Fibroblast of villous mesenchyme (primary cell): ENCODE results near the gene IL4R. TPM values are rescaled to one million over a fixed set of nuclear protein-coding genes. Genes with fewer than 3 reads are reported as not detected.
"Not testable (repeated sequence)": the region's sequence is repeated elsewhere in the genome, so short reads cannot be mapped to it uniquely, and the experiment has no call there.

Source experiments
- DNase-seq: peaks from one replicate; pipeline ENCODE4 v3.0.0-alpha.2; 2010; ENCODE audit warnings: low read depth
- H3K4me3 ChIP-seq: 2 replicates; pipeline ENCODE4 v1.5.1; 2011; ENCODE audit warnings: low read depth, mild to moderate bottlenecking, low read length
- total RNA-seq: library from RNA; depleted of rRNA; stranded (reverse); fragments of >200 nt; gene quantifications from 2 replicates; pipeline ENCODE4 v1.2.3, GENCODE V29; 2012
- TF ChIP-seq, protein P1 (sequence below): IDR thresholded peaks from 2 replicates; pipeline ENCODE4 v1.5.1; 2012; ENCODE audit warnings: low read depth, mild to moderate bottlenecking, low read length; ENCODE audit not compliant: insufficient read depth

IL4R gene
- total RNA-seq, 1 donor = 25.0 TPM

DNA sequence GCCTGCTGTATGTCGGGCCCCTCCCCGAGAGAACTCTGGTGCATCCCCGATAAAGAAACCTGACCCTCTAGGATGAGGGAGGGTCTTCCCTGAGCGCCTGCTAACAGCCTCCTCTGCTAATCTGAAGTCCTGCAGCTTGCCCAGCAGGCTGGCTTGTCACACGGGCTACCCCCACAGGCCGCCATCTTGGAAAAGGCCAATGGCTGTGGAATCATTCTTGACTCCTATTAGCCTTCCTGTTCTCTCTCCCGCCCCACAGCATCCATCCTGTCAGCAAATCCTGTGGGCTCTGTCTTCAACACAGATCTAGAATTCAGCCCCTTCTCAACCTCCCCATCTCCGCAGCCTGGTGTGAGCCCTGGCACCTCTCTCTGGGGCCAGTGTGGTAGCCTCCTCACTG, 12.0 kb downstream of the IL4R start:
- DNase-seq = no peak
- TF ChIP-seq, protein P1, sequence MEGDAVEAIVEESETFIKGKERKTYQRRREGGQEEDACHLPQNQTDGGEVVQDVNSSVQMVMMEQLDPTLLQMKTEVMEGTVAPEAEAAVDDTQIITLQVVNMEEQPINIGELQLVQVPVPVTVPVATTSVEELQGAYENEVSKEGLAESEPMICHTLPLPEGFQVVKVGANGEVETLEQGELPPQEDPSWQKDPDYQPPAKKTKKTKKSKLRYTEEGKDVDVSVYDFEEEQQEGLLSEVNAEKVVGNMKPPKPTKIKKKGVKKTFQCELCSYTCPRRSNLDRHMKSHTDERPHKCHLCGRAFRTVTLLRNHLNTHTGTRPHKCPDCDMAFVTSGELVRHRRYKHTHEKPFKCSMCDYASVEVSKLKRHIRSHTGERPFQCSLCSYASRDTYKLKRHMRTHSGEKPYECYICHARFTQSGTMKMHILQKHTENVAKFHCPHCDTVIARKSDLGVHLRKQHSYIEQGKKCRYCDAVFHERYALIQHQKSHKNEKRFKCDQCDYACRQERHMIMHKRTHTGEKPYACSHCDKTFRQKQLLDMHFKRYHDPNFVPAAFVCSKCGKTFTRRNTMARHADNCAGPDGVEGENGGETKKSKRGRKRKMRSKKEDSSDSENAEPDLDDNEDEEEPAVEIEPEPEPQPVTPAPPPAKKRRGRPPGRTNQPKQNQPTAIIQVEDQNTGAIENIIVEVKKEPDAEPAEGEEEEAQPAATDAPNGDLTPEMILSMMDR = no peak
- no peak overlapping the region for H3K4me3 ChIP-seq

DNA sequence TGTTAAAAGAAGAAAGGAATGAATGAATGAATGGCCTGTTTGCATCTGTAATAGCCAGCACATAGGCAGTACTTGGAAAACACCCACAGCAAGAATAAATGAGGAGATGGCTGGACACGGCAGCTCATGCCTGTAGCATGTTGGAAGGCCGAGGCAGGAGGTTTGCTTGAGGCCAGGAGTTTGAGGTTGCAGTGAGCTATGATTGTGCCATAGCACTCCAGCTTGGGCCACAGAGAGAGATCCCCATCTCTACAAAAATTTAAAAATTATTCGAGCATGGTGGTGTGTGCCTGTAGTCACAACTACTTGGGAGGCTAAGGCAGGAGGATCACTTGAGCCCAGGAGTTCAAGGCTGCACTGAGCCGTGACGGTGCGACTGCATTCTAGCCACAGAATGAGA, 12.5 kb downstream of the IL4R start:
- no peak for DNase-seq
- TF ChIP-seq, protein P1 = no peak
- no peak overlapping the region for H3K4me3 ChIP-seq

DNA sequence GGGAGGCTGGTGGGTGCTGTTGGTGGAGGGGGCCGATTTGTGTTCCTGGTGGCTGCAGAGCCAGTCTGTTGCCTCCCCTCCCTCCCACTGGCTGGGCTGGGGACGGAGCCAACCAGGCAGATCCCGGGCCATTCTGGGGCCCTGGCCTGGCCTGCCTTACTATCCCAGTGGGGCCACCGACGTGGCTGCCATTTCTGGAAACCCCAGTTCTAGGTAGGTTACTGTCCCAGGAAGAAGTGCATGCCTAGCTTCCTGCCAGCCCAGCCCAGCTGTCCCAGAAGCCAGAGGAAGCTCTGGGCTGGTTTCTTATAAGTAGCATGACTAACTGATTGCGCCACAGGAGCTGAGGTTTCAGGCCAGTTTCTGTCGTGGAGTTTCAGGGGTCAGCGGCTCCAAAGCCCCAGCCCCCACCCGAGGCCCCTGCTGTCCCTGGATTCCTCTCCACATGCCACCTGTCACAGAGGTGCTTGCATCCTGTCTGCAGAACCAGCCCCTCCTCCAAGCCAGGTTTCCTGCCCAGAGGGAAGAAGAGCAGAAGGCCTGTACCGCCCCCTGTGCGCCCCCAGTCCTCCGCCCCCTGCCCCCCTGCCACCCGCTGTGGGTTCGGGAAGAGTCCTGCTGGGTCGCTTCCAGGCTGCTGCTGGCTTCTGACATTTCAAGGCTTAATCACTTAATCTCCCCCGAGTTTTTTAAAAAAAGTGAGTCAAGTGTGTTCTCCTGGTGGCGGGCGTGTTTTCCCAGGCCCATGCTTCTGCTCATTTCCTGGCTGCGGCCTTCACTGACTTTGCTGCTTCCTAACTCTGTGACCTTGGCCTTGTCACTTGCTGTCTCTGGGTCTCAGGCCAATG, 13.2 kb downstream of the IL4R start:
- TF ChIP-seq, protein P1 = peak; percentile 7
- peak overlapping the region; percentile 18 for H3K4me3 ChIP-seq
- DNase-seq = peak; percentile 99

DNA sequence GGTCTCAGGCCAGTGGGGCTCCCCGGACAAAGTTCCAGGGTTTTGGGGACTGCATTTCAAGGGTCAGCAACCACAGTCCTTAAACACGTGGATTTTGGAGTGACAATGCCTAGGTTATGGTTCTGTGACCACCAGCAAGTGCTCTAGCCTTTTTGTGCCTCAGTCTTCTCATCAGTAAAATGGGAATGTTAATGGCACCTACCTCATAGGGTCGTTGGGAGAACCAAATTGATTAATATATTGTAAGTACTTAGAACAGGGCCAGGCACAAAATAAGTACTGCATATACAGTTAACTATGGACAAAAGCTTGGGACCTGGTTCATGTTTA, 13.8 kb downstream of the IL4R start:
- TF ChIP-seq, protein P1 = no peak
- no peak overlapping the region for H3K4me3 ChIP-seq
- DNase-seq = no peak

DNA sequence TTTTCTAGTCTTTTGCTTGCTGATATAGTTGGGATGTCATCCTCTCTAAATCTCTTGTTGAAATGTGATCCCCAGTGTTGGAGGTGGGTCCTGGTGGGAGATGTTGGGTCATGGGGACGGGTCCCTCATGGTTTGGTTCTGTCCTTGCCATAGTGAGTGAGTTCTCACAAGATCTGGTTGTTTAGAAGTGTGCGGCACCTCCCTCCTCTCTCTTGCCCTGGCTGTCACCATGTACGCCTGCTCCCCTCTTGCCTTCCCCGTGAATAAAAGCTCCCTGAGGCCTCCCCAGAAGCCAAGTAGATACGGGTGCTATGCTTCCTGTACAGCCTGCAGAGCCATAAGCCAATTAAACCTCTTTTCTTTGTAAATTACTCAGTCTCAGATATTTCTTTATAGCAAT, 15.2 kb downstream of the IL4R start:
- TF ChIP-seq, protein P1 = no peak
- no peak overlapping the region for H3K4me3 ChIP-seq
- no peak for DNase-seq

DNA sequence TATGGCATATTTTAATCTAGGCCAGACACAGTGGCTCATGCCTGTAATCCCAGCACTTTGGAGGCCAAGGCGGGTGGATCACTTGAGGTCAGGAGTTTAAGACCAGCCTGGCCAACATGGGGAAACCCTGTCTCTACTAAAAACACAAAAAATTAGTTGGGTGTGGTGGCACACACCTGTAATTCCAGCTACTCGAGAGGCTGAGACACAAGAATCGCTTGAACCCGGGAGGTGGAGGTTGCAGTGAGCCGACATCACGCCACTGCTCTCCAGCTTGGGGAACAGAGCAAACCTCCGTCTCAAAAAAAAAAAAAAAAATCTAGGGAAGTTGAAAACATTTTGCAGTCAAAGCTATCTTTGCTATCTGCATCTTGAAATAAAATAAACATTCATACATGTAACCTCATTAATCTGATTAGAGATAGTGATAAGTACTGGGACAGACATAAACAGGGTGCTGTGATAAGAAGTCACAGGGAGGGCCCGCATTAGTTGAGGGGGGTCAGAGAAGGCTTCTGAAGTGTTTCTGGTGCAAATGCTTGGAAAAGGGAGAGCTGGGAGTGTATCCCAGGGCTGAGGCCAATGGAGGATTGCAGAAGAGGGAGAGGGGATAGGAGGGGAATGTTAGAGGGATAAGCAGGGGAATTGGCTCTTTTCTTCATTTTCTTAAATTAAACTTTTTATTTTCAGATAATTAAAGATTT, 15.8 kb downstream of the IL4R start:
- DNase-seq = peak; percentile 94
- not testable (repeated sequence) for H3K4me3 ChIP-seq

DNA sequence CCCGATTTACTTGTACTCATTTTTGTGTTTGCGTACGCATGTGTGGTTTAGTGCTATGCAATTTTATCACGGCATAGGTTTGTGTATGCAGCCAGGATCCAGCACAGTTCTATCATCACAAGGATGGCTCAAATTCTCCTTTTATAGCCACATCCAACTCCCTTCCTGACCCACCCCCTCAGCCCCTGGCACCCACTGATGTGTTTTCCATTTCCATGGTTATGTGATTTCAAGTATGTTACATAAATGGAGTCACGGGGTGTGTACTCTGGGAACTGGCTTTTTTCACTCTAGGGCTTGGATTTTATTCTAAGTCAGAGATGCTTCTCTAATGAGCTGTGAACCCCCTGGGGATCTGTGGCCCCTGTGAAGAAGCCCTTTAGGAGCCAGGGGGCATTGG, 16.8 kb downstream of the IL4R start:
- no peak overlapping the region for H3K4me3 ChIP-seq
- peak; percentile 99 for DNase-seq
- TF ChIP-seq, protein P1 = no peak
